Neural progenitor cell (in vitro differentiated cells): ENCODE results near the gene MYO1E. TPM values are rescaled to one million over a fixed set of nuclear protein-coding genes. Genes with fewer than 3 reads are reported as not detected.

Experiments
- DNase-seq: peaks from one replicate; pipeline ENCODE4 v3.0.0-alpha.2; 2016; ENCODE audit warnings: low spot score
- H2AFZ ChIP-seq: fragments of 200-600 bp; sonication (generic); replicated peaks from 2 replicates; pipeline ENCODE4 v1.6.1; 2016; ENCODE audit warnings: antibody characterized with exemption
- H3F3A ChIP-seq: fragments of 200-600 bp; sonication (generic); 2 replicates; pipeline ENCODE4 v1.6.1; 2016; ENCODE audit warnings: antibody characterized with exemption, low read depth
- H3K27ac ChIP-seq: fragments of 200-600 bp; sonication (generic); 2 replicates; pipeline ENCODE4 v1.5.1; 2016; ENCODE audit warnings: mild to moderate bottlenecking
- H3K27me3 ChIP-seq: fragments of 200-600 bp; sonication (generic); 2 replicates; pipeline ENCODE4 v1.6.1; 2016; ENCODE audit warnings: mild to moderate bottlenecking, moderate library complexity
- H3K36me3 ChIP-seq: fragments of 200-600 bp; sonication (generic); 2 replicates; pipeline ENCODE4 v1.5.1; 2016
- H3K4me1 ChIP-seq: fragments of 200-600 bp; sonication (generic); 2 replicates; pipeline ENCODE4 v1.6.1; 2016; ENCODE audit warnings: mixed run types
- H3K4me2 ChIP-seq: fragments of 200-600 bp; sonication (generic); 2 replicates; pipeline ENCODE4 v1.6.1; 2016
- H3K4me3 ChIP-seq: fragments of 200-600 bp; sonication (generic); 2 replicates; pipeline ENCODE4 v1.5.1; 2016
- H3K79me2 ChIP-seq: fragments of 200-600 bp; sonication (generic); 2 replicates; pipeline ENCODE4 v1.6.1; 2016; ENCODE audit warnings: low read depth
- H3K9ac ChIP-seq: fragments of 200-600 bp; sonication (generic); 2 replicates; pipeline ENCODE4 v1.6.1; 2016
- H3K9me3 ChIP-seq: fragments of 200-600 bp; sonication (generic); 2 replicates; pipeline ENCODE4 v1.5.1; 2016; ENCODE audit warnings: low read depth
- H4K20me1 ChIP-seq: fragments of 200-600 bp; sonication (generic); 2 replicates; pipeline ENCODE4 v1.6.1; 2016; ENCODE audit warnings: low read depth
- H3K27ac Mint-ChIP-seq: 3 replicates; pipeline ENCODE4 v1.8.0; 2021; ENCODE audit warnings: mixed read lengths
- H3K27me3 Mint-ChIP-seq: 2 replicates; pipeline ENCODE4 v1.8.0; 2022; ENCODE audit warnings: low read depth, mild to moderate bottlenecking, inconsistent platforms, moderate library complexity, mixed read lengths; ENCODE audit not compliant: insufficient read depth
- H3K36me3 Mint-ChIP-seq: 3 replicates; pipeline ENCODE4 v1.8.0; 2021; ENCODE audit warnings: mixed read lengths
- H3K4me1 Mint-ChIP-seq: 3 replicates; pipeline ENCODE4 v1.8.0; 2021; ENCODE audit warnings: mixed read lengths
- H3K4me3 Mint-ChIP-seq: 3 replicates; pipeline ENCODE4 v1.8.0; 2021; ENCODE audit warnings: mild to moderate bottlenecking, moderate library complexity, mixed read lengths
- H3K9me3 Mint-ChIP-seq: 3 replicates; pipeline ENCODE4 v1.8.0; 2020; ENCODE audit warnings: mixed read lengths
- EZH2 ChIP-seq: fragments of 200-600 bp; sonication (generic); IDR thresholded peaks from 2 replicates; pipeline ENCODE4 v1.6.1; 2017; ENCODE audit warnings: antibody characterized with exemption, mild to moderate bottlenecking, moderate library complexity
- EZH2phosphoT487 ChIP-seq: fragments of 200-600 bp; sonication (generic); IDR thresholded peaks from 2 replicates; pipeline ENCODE4 v1.6.1; 2017; ENCODE audit warnings: antibody characterized with exemption
- total RNA-seq: library from RNA; depleted of rRNA; stranded (reverse); fragments of >200 nt; gene quantifications from 2 replicates; pipeline ENCODE4 v1.2.3, GENCODE V29; 2015; ENCODE audit warnings: low replicate concordance
- TF ChIP-seq, protein P1 (sequence below): fragments of 200-600 bp; sonication (generic); IDR thresholded peaks from 2 replicates; pipeline ENCODE4 v1.5.1; 2017; ENCODE audit warnings: antibody characterized with exemption, mild to moderate bottlenecking

Gene MYO1E
- total RNA-seq, 1 donor from 2014 or later = 49.7 TPM

DNA sequence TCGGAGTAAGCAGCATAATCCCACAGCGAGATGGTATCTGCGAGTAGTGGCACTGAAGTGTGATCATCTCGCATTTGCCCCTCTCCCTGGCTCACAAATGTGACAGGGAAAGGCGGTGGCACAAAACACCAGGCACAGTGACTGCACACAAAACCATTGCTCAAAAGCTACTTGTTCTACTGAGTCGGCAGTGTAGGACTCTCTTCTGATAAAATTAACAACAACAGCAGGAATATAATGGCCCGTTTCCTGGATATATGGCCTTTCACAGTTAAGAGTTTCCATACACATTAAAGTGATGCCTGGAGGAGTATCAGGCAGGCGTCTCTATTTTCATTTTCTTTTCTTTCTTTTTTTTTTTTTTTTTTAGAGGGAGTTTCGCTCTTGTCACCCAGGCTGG is 69.0 kb downstream of the MYO1E start:
- Histone ChIP-seq H3K9me3 (no peaks in the 10 kb centered on the region), H4K20me1 (peaks cover 7% of the 10 kb centered on the region), H3K4me2 (no peak overlapping the region), H3F3A (no peaks in the 10 kb centered on the region), H3K27ac (no peak overlapping the region), H2AFZ (no peak overlapping the region), H3K79me2 (no peaks in the 10 kb centered on the region), H3K9ac (no peak overlapping the region), H3K4me1 (peaks cover 10% of the 10 kb centered on the region), H3K4me3 (no peak overlapping the region), H3K36me3 (no peaks in the 10 kb centered on the region), H3K27me3 (no peaks in the 10 kb centered on the region)
- DNase-seq = no peak
- TF ChIP-seq, protein P1, sequence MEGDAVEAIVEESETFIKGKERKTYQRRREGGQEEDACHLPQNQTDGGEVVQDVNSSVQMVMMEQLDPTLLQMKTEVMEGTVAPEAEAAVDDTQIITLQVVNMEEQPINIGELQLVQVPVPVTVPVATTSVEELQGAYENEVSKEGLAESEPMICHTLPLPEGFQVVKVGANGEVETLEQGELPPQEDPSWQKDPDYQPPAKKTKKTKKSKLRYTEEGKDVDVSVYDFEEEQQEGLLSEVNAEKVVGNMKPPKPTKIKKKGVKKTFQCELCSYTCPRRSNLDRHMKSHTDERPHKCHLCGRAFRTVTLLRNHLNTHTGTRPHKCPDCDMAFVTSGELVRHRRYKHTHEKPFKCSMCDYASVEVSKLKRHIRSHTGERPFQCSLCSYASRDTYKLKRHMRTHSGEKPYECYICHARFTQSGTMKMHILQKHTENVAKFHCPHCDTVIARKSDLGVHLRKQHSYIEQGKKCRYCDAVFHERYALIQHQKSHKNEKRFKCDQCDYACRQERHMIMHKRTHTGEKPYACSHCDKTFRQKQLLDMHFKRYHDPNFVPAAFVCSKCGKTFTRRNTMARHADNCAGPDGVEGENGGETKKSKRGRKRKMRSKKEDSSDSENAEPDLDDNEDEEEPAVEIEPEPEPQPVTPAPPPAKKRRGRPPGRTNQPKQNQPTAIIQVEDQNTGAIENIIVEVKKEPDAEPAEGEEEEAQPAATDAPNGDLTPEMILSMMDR = no peak
- TF ChIP-seq EZH2 = no peak
- TF ChIP-seq EZH2phosphoT487 = no peak
- peaks cover 4% of the 10 kb centered on the region for H3K4me1 Mint-ChIP-seq
- no peaks in the 10 kb centered on the region for H3K27me3 Mint-ChIP-seq
- H3K27ac Mint-ChIP-seq = no peak overlapping the region
- no peaks in the 10 kb centered on the region for H3K9me3 Mint-ChIP-seq
- no peaks in the 10 kb centered on the region for H3K36me3 Mint-ChIP-seq
- H3K4me3 Mint-ChIP-seq = no peak overlapping the region

DNA sequence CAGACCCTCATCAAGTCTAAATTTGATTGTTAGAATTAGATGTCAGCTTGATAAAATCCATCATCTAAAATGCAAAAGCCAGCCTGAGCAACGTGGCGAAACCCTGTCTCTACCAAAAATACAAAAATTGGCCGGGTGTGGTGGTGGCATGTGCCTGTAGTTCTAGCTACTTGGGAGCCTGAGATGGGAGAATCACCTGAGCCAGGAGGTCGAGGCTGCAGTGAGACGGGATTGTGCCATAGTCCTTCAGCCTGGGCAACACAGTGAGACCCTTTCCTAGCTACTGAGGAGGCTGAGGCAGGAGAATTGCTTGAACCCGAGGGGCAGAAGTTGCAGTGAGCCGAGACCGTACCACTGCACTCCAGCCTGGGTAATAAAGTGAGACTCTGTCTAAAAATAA is 69.5 kb downstream of the MYO1E start:
- Histone ChIP-seq H3F3A (no peaks in the 10 kb centered on the region), H3K36me3 (no peaks in the 10 kb centered on the region), H3K27me3 (no peaks in the 10 kb centered on the region), H3K27ac (no peak overlapping the region), H3K4me3 (no peak overlapping the region), H4K20me1 (peaks cover 7% of the 10 kb centered on the region), H3K9me3 (no peaks in the 10 kb centered on the region), H3K4me2 (no peak overlapping the region), H2AFZ (no peak overlapping the region), H3K79me2 (no peaks in the 10 kb centered on the region), H3K9ac (no peak overlapping the region), H3K4me1 (peaks cover 10% of the 10 kb centered on the region)
- TF ChIP-seq EZH2phosphoT487 (no peak), EZH2 (no peak)
- TF ChIP-seq, protein P1 = no peak
- no peaks in the 10 kb centered on the region for H3K36me3 Mint-ChIP-seq
- no peaks in the 10 kb centered on the region for H3K27me3 Mint-ChIP-seq
- H3K4me3 Mint-ChIP-seq = no peak overlapping the region
- H3K4me1 Mint-ChIP-seq = peaks cover 4% of the 10 kb centered on the region
- no peak overlapping the region for H3K27ac Mint-ChIP-seq
- no peaks in the 10 kb centered on the region for H3K9me3 Mint-ChIP-seq
- no peak for DNase-seq

DNA sequence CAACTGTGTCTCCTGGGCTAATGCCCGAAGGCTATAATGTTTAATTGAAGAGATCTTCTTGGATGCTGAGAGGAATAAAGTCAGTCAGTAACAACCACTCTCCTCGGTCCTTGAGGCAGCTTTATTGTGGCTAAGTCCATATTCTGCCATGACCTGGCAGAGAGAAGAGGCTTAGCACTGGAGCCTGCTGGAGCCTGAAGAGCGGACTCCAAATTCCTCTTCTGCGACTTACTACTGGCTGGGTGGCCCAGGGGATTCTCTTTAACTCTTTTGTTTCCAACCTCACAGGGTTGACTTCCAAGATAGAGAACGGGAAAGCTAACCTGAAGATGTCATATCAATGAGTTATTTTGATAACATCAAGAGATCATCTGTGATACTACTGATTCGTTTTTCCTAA is 71.1 kb downstream of the MYO1E start:
- H3K79me2 ChIP-seq = no peaks in the 10 kb centered on the region
- Mint-ChIP-seq H3K27ac (no peak overlapping the region), H3K27me3 (no peaks in the 10 kb centered on the region), H3K9me3 (no peaks in the 10 kb centered on the region), H3K4me1 (peaks cover 5% of the 10 kb centered on the region), H3K4me3 (no peak overlapping the region), H3K36me3 (no peaks in the 10 kb centered on the region)
- H3K4me3 ChIP-seq = no peak overlapping the region
- H4K20me1 ChIP-seq = peaks cover 7% of the 10 kb centered on the region
- H3K27me3 ChIP-seq = no peaks in the 10 kb centered on the region
- TF ChIP-seq, protein P1 = no peak
- no peak for TF ChIP-seq EZH2phosphoT487
- TF ChIP-seq EZH2 = no peak
- no peak overlapping the region for H3K9ac ChIP-seq
- H3K4me2 ChIP-seq = peak overlapping the region; percentile 31
- H3F3A ChIP-seq = no peaks in the 10 kb centered on the region
- H2AFZ ChIP-seq = no peak overlapping the region
- H3K36me3 ChIP-seq = no peaks in the 10 kb centered on the region
- H3K4me1 ChIP-seq = peaks cover 11% of the 10 kb centered on the region
- no peaks in the 10 kb centered on the region for H3K9me3 ChIP-seq
- H3K27ac ChIP-seq = no peak overlapping the region
- DNase-seq = peak; percentile 65
